Nucleus accumbens (tissue), 56 donors: ENCODE results near the gene TMEM238L.

ENCODE experiments used
- DNase-seq, 56 donors: peaks; one replicate each; lab custom pipeline; 2025; lab: John Stamatoyannopoulos, UW

Gene TMEM238L

DNA sequence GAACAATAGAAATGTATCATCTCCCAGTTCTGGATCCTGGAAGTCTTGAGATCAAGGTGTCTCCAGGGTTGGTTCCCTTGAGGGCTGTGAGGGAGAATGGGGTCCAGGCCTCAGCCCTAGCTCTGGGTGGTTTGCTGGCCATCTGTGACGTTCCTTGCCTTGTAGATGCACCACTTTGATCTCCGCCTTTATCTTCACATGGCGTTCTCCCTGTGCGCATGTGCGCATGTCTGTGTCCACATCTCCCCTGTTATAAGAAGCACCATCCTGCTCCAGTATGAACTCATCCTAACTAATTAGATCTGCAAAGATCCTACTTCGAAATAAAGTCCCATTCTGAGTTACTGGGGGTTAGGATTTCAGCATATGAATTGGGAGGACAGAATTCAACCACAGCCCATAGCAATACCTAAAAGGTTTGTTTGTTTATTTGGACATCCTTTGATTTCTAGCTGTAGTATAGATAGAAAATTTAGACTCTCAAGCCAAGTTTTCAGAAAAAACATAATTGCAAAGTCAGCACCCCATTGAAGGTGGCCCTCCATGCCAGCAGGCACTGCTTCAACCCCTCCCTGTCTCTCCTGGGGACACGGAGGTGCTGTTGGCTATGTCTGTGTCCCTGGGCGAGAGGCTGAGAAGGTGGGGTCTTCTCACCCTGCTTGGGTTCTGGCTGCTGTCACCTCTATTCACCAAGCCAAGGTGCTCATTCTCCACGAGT, 2.8 kb upstream of the TMEM238L start:
- DNase-seq = no peak

DNA sequence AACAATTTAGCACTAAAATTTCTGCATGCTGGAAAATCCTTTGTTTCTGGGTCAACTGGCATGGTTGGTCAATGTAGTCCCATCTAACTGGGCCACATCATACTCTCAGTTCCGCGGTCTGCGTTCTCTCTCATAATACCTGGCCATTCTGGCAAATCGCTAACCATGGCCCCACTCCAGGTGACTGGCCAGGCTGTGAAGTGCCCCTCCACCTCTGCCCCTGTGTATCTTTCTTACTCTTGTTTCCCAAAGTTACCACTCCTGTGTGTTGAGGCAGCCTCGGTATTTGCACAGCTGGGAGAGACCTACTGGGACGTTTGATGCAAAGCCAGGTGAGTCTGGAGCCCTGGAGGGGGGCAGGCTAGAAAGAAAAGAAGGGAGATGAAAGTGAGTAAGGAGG, 2.0 kb upstream of the TMEM238L start:
- no peak for DNase-seq

DNA sequence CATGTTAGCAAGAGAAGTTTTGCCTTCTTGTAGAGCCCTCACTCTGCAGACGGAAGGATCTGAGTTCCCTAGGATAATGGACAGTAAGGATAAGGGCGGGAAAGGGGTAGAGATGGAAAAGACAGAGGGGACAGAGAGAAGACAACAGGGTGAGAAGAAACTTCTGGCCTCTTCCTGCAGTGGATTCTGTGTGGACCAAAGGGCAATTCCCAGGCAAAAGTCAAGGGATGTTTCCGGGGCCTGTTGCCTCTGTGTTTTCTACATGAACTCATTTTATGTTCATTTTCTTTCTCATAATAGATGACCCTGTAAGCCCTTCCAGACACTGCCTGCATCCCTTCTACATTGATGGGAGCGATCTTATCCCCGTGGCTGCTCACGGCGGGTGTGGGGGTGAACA, 647 bp upstream of the TMEM238L start:
- no peak for DNase-seq

DNA sequence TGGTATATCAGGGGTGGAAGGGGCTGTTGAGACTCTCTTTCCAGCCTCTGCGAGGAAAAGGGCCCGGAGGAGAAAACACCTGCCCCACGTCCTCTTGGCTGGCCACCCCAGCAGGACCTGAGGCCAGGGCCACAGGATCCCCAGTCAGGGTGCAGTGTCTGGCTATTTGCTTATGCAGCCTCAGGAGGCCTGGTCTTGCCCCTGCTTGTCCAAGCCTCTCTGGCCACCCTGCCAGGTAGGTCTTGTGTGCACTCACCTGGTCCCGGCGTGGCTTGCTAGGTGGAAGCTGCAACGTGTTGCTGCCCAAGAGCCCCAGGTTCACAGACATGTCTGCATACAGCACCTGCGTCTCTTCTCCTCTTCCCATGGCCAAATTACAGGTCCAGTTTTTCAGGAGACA, 549 bp downstream of the TMEM238L start:
- DNase-seq = no peak

DNA sequence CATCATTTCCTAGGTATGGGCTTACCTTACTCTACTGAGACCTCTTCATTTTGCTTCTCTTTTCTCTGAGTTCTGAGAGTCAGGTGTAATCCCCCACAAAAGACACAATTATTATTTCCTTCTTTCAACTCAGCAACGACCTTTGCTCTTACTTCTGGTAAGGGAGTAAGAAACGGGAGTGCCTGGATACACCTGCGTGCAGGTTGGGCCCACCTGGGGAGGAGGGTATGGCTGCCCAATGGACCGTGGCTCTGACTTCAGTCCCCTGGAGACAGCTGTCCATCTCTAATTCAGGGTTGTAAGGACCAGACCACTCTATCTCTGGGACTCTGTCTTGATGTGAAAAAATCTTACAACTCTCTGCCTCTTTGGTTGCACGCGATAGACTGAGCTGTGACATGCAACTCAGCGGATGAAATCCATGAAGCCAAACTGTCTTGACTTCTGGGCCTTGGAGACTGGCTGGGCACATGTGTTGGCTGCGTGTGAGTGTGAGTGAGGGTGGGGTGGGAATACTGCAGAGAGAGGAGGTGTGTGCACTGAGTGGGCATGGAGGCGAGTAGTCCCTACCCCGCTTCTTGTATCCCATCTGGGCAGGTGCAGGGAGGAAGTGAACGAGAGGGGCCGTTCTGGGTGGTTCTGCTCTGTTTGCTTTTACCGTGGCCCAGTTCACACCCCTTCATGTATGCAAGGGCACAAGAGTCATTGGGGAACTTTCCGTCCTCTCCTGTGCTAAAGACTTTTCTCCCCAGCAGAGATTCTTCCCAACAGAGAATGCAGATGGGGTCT, 1.2 kb downstream of the TMEM238L start:
- DNase-seq = no peak

DNA sequence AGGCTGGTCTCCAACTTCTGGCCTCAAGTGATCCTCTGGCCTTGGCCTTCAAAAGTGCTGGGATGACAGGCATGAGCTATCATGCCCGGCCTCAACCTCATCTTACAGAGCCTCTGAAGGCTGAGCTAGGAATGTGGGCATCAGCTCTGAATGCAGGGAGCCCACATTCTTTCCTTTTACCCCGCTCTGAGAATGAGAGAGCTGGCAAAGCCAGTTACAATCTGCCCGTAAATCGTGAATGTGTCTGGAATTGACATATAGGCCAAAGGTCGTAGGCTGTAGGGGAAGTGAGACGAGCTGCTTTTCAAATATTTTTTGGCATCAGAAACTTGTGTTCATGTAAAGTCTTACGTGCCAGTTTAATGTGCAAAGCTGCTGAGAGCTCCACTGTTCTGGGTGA, 4.5 kb downstream of the TMEM238L start:
- peak in 1 of 56 donors; percentile 4 for DNase-seq

DNA sequence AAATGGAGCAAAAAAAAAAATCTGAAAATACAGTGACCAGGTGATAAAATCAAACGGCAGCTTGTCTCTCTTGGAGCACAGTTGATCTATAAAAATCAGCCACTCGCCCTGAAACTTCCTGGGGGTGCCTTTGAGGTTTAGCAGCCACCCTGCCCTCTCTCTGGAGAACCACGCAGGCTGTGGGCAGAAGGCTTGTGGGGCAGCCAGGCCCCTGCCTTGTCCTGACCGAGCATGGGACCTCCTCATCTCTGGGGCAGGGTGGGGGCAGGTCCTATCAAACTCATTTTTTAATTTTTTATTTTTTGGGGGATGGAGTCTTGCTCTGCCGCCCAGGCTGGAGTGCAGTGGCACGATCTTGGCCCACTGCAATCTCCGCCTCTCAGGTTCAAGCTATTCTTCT, 5.0 kb downstream of the TMEM238L start:
- DNase-seq = no peak

DNA sequence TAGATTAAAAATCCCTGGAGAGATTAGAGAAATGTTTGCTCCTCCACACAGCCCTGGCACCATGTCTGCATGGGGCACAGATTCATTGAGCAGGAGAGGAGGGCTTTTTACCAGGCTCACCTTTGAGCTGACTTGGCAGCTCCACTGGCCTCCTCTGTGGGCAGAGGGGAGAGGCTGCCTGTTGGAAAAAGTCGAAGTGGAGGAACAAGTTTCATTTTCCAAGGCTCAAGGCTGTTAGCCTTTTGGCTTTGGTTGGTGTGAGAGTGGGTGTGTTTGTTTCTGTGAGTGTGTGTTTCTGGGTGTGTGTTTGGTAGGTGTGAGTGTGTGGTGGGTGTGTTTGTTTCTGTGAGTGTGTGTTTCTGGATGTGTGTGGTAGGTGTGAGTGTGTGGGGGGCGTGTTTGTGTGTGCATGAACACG, 5.6 kb downstream of the TMEM238L start:
- peak in 6 of 56 donors; percentile 4 to 15 (median 12) for DNase-seq

DNA sequence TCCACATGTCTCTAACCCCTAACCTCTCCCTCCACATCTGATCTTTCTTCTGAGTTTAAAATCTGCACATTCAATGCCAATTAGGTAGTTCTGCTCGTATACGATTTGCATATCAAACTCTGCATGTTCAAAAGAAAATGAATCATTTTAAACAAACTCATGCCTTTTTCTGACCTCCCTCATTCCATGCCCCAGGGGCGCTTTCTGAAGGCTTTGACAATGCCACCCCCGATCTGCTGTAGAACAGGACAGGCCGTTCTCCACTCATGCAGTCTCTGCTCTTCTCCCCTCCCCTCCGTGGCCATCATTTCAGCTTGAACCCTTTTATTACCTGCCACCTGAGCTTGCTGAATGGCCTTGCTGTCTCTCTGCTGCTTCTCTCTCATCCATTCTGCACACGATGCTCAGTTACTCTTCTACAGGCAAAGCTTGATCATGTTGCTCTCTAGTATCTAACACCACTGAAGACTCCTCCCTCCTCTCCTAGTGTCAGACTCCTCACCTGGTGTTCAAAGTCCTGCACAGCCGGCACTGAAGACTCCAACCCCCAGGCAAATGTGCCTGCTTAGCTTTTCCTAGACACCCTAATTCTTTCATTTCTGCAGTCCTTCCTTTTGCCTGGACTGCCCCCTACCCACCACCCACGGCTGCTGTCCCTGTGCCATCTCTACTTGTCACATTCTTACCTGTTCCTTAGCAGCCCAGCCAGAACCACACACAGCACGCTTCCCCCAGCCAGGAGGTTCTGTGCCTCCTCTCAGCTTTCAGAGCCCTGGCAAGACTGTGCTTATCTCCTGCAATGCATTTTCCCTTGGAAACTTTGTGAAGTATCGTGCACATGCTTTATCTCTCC, 6.2 kb downstream of the TMEM238L start:
- DNase-seq = no peak

DNA sequence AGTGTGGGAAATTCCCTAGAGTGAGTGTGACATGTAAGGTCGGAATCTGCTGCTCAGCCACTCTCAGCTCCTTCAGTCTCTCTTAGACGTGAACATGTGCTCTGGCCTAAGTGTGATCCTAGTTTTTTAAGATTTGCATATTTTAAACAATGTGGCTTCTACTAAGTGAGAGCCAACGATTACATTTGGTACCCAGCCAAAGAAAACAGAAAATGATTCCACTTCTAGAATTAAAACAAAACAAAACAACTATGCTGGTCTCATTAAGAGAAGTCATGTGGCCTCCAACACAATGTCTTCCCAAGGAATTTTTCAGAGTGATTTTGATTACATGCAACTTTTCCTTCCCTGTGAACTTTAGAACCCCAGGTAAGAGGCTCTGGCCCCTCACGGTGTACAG, 10.1 kb downstream of the TMEM238L start:
- DNase-seq = no peak

DNA sequence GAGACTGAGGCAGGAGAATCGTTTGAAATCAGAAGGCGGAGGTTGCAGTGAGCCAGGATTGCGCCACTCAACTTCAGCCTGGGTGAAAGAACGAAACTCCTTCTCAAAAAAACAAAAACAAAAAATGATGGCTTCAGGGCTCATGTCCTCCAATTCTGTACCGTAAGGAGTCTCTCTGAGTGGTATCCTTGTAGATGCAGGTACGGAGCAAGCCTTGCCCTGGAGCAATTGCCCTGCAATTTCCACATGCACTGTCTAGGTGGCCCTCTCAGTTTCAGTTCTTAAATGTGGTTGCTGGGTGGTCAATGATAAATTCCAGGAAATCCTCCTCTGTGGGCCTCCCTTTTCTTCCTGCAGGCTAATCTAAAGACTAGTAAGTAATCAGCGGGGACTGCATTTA, 10.6 kb downstream of the TMEM238L start:
- DNase-seq = no peak

DNA sequence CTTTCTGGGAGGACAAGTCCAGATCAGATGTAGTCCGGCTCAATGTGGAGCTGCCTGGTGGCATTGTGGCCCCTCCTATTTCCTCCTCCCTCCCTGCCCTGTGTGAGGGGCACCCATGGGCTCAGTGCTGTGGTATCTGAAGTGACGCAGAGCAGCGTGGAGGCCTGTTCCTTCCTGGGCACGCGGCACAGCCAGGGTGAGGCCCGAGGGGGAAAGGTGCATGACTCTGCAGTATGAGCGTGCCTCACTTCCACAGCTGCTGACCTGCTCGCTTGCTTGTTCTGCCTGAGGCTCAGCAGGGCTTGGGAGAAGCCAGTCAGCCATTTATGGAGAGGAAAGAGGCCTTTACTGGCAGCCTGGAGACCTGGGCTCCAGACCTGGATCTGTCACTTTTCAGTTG, 11.7 kb downstream of the TMEM238L start:
- no peak for DNase-seq

DNA sequence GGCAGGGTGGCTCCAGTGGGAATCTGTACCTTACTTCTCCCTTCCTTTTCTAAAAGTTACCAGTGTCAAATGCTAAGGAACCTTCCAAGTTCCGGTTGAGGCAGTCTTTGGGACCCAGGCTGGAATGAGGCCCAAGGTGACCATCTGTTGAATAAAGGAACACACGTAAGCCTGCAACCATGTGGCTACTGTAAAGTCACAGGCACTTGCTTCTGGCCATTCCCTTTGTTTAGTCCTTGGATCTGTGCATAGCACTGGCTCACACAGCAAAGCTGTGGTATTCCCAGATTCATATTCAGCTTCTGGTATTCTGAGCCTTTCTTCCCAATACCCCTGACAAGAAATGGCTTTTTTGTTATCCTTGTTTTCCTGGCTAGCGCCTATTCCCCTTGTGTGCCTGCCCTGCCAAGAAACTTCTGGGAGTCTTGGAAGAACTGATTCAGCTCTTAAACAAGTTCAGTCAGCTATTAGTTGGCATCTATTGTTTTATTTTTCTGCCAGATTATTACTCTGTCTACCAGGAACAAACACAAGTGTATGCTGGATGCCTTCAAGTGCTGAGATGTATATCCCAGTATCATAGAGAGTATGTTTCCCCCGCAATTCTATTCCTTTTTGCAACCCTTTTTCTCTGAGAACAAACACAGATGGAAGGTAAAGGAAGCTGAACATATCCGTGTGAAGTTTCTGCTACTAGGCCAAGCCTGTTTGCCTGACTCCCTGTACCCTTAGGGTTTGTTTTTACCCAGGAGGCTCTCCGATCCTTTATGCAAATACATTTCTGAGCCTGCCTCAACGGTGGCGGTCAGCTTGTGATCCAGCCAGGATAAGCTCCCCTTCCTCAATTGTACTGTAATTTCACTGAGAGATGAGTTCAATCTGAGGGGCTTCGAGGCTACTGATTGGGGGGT, 13.2 kb downstream of the TMEM238L start:
- peak in 5 of 56 donors; percentile 4 to 19 (median 10) for DNase-seq

DNA sequence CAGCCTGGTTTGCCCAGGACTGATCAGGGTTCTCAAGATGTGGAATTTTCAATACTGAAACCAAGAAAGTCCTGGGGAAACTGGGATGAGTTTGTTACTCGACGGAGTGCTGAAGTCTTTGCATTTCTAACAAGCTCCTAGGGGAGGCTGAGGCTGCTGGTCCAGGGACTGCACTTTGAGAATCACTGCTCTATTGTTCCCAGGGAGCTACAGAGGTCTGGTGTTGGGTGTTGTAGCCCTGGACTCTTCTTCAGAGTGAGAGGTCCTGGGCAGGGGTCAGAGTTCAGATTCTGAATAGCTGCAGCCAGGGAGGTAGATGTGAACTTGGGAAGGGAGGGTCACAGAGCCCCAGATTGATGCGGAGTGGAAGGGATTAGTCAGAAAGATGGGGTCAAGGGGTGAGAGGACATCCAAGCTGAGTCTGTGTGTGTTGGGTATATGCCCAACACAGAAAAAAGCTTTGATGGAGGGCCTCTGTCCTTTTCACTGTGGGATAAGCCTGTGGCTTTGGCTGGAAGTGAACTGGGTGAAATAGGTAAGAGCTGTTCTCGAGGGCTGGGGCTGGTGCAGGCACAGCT, 14.1 kb downstream of the TMEM238L start:
- DNase-seq = no peak

DNA sequence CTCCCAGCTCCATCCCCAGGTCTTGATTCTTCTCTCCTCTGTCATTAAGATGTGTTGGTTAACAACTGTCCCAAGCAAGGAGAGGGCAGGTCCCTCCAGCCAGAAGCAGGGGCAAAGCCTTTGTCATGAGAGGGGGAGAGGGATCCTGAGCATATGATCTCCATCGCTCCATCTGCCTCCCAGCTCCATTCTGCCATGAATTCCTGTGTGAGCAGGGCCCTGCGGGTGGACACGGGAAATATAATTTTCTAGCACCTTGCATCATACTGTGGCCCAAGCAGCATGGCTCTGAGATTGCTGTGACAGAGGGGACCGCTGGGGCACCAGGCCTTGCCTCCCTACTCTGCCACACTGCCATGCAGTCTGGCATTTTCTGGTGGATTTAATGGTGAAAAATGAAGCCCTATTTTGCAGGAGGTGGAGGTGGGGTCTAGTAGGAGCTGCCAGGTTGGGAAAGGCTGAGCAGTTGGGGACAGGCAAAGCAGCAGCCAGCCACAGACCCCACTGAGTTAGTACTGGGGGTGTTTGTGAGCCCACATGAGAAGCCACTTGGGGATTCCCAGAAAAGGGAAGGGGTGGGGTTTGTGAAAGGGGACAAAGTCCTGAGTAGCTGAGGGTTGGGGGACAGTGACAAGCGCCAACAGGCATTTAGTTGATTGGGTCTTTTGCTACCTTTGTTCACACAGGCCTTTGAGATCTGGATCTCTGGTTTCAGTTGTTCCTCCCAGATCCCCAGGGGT, 16.4 kb downstream of the TMEM238L start:
- DNase-seq = no peak

DNA sequence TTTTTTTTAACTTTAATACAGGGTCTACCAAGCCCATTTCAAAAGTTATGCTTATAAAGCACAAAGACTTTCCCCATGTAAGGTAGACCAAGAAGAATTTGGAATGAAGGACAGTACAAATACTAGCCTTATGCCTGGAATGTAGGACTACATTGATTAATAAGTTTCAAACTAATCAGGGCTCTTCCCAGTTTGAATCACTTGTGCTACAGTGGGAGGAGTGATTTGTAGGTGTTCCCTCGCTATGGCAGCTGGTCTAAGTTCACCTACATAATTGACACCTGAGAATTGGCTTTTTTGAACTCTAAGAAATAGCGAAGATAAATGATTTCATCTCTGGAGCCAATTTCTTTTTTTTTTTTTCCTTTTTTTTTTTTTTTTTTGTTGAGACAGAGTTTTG, 18.6 kb downstream of the TMEM238L start:
- DNase-seq = no peak

DNA sequence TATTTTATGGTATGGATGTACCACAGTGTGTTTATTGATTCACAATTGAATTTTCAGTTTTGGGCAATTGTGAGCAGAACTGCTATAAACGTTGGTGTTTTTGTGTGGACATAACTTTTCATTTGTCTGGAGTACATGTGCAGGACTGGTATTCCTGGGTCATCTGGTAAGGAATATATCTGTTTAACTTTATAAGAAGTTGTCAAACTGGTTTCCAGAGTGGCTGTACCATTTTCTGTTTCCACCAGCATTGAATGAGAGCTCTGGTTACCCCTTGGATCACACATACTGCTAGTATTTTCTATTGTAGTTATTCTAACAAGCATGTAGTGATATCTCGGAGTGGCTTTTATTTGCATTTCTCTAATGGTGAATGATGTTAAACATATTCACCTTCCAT, 24.3 kb downstream of the TMEM238L start:
- no peak for DNase-seq

DNA sequence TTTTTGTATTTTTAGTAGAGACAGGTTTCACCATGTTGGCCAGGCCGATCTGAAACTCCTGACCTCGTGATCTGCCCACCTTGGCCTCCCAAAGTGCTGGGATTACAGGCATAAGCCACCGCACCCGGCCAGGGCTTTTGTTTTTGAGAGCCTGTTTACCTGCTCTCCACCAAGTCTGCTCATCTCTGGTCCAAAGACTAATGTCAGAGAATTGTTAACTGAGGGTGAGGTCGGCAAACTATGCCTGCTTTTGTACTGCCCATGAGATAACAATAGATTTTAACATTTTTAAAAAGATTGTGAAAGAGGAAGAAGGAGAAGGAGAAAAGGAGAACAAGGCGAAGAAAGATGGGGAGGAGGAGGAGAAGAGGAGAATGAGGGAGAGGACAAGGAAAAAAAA, 26.0 kb downstream of the TMEM238L start:
- no peak for DNase-seq
